ENCODE data around the gene KCNH8.

DNA sequence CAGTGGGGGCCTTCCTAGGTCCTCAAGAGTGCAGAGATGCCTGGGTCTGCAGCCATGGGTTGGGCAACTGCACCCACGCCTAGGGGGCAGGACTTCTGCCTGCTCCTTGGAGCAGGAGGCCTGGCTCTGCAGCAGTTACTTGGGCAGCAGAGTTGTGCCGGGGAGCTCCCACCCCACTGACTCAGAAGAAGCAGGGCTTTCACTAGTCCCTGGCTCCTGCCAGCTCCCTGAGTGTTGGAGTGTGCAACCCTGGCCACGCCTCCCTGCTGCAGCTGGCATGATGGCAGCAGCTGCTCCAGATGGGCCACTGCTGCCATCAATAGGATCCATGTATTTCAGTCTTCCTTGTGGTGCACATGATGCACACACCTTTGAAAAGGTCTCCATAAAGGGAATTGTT is 40.6 kb upstream of the KCNH8 start:
- TF ChIP-seq POLR2A (IDR thresholded peaks at IDR 0.05) = no peak
- TF ChIP-seq, protein P1, sequence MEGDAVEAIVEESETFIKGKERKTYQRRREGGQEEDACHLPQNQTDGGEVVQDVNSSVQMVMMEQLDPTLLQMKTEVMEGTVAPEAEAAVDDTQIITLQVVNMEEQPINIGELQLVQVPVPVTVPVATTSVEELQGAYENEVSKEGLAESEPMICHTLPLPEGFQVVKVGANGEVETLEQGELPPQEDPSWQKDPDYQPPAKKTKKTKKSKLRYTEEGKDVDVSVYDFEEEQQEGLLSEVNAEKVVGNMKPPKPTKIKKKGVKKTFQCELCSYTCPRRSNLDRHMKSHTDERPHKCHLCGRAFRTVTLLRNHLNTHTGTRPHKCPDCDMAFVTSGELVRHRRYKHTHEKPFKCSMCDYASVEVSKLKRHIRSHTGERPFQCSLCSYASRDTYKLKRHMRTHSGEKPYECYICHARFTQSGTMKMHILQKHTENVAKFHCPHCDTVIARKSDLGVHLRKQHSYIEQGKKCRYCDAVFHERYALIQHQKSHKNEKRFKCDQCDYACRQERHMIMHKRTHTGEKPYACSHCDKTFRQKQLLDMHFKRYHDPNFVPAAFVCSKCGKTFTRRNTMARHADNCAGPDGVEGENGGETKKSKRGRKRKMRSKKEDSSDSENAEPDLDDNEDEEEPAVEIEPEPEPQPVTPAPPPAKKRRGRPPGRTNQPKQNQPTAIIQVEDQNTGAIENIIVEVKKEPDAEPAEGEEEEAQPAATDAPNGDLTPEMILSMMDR (IDR thresholded peaks at IDR 0.05) = no peak
